Activated CD8-positive, alpha-beta memory T cell treated with anti-CD3 and anti-CD28 coated beads for 24 hours (primary cell): Measurements from ENCODE around the gene HEG1.
"Not testable (repeated sequence)": the region's sequence is repeated elsewhere in the genome, so short reads cannot be mapped to it uniquely, and the experiment has no call there.

Experiments used
- DNase-seq: peaks from one replicate; pipeline ENCODE4 v3.0.0-alpha.2; 2020

HEG1 gene

DNA sequence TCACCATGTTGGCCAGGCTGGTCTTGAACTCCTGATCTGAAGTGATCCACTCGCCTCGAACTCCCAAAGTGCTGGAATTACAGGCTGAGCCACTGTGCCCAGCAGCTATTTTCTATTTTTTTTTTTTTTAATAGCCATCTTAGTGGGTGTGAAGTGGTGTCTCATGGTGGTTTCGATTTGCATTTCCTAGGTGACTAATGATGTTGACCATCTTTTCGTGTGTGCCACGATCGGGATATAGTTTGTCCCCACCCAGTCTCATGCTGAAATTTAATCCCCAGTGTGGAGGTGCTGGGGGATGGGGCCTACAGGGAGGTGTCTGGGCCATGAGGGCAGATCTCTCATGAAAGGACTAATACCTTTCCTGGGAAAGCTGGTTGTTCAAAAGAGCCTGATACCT is 79.4 kb downstream of the HEG1 start:
- no peak for DNase-seq

GRCh38 chr3:124974691-124975090 is 81.1 kb downstream of the HEG1 start:
- DNase-seq: no peak

DNA sequence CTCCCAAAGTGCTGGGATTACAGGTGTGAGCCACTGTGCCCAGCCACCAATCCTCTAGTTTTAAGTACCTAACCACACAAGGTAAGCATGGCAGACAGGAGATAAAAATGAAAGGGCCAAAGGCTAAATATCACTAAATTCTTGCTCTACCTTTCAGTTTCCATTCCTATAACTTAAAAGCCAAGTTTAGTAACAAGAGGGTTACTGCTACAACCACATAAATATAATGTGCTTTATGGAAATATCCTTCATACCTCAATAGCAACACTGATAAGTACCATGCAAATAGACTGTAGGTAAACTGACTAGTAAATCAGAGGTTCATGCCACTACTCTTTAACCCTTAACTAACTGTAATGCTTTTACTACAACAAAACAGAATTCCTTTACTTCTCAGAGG is 82.5 kb downstream of the HEG1 start:
- DNase-seq: no peak

DNA sequence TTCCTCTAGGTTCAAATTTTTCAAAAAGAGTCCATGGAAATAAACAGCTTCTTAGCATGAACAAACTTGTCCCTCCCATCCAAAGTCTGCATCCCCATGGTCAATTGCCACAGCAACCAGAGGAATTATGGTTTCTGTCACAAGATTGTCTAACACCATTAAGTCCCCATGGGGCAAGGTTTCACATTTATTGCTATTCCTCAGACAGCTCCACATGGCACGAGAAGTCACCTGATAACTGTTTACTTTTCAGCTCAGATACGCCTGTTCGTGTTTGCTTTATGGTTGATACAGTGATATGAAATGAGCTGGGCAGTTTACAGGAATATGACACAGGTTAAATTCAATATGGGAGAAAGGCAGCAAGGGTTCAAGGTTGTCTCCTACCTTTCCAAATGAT is 83.3 kb downstream of the HEG1 start:
- no peak for DNase-seq

DNA sequence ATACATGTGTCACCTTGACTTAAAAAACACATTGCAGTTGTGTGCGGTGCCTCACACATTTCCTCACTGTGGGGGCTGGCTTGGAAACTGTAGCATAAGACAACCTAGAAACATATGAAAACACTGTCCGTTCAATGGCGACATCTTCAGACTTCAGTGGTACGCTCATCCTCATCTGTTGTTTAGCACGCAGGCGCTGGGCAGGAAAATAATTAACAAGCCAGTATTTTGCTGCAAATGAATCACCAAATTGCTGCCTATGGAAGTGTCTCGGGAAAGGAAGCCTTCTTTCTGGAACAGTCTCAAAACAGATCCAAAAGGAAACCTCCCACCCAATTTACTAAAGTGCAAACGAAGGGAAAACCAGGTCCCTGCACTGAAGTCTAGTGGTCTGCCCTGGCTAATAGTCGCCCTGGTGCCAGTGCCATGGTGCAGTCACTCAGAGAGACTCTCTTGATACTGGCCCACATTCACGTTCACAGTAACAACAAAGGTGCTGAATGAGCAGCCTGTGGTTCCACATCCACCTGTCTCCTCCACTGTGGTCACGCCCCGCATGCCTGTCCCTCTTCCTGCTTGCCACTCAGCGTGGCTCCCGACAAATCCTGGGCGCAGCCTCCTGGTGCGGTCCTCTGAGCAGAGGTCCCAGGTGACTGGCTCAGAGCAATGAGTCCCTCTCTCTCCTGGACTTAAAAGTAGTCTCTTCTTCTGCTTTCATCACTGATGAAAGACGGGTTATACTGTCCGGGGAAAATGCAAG is 85.7 kb downstream of the HEG1 start:
- DNase-seq: no peak

DNA sequence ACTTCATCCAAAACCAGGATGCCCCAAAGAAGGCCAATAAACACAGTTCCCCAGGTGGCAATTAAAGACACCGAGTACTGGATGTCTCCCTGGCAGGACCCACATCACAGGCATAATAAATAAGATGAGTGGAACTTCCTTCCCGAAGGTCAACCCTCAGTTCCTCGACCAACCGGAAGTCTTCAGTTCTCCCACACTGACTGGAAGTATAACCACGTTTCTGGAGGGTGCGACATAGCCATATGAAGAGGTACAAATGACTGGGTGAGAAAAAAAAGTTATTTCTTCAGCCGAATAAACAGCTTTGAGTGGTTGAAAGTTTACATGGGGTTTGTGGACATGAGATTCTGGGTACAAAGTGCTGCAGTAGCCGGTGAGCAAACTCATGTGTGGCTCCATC is 86.6 kb downstream of the HEG1 start:
- no peak for DNase-seq

DNA sequence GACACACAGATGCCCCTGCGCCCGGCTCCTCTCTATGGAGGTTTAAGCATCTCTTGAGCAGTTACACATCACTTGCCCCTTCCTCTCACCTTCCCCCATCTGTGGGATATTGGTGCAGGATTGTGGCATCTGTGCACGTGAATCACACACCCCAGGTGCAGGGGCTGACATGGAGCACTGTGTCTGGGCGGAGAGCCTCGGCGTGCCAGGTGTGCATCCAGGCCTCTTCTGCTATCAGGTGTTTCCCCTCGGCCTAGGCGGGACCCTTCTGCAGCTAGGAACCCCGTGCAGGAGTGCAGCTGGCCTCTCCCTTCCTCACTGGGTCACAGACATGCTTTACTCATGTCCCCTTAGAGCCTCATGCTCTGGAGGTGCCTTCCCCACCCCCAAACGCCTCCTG is 87.8 kb downstream of the HEG1 start:
- DNase-seq: no peak

DNA sequence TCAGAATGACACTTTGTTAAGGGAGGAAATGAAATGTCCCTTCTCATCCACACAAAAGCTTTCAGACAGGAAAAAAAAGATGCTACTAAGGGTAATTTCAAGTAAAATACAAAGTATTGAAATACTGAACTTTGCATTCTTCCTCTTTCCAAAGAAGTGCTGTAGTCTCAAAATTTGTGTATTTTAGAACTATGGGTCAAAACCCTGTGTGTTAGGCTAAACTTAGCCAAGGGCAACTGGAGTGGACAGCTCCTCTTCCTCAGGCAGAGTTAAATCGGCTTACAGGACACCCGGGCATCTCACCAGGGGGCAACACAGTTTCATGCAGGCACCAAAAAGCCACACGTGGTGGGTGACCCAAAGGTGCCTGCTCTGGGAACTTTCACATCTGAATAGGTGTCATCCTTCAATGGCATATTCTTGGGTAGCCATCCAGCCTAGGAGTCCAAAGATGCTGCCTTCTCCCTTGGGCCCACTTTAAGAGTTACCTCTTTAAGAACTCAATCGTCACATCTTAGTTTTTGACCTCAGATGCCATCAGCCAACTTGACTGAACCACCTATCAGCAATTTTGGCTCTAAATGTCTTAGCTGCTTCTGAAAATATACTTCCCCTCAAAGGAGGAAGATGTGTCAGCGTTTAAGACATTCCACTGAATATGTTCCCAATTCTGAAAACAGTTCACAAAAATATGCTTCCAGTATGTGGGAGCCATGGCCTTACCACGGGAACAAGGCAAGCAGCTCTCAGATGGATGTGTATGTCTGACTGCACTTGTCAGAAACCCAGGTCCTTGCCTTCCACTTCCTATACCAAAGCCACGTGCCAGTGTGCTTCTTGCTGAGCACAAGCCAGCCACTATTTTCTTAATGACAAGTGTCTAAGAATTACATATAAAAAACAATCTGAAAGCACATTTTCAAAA is 89.0 kb downstream of the HEG1 start:
- DNase-seq: no peak

DNA sequence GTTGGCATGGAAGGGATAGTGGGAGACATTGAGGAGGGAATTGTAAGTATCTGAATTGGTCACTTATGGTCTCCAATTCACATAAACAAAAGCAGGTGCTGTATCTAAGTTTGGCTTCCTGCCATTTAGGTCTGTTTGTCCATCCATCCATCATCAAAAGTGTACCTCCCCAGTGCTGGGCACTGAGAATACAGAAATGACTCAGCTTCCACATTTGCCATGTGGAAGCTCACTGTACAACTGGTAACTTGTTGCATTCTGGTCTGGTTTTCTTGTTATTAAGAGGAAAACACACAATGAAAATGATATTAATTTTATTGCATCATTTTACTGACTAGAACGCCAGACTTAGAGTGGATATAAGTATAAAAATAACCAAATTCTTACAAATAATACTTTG is 90.4 kb downstream of the HEG1 start:
- no peak for DNase-seq

DNA sequence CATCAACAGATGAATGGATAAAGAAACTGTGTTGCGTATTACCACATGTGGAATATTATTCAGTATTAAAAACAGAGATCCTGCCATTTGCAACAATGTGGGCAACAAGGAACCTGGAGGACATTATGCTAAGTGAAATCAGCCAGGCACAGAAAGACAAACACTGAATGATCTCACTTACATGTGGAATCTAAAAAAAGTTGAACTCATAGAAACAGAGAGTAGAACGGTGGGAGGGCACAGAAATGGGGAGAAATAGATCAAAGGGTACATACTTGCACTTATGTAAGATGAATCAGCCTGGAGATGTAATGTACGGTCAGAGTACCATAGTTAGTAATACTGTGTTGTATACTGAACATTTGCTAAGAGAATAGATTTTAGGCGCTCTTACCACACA is 91.4 kb downstream of the HEG1 start:
- DNase-seq: no peak

GRCh38 chr3:124963755-124964154 is 92.0 kb downstream of the HEG1 start:
- DNase-seq: no peak

DNA sequence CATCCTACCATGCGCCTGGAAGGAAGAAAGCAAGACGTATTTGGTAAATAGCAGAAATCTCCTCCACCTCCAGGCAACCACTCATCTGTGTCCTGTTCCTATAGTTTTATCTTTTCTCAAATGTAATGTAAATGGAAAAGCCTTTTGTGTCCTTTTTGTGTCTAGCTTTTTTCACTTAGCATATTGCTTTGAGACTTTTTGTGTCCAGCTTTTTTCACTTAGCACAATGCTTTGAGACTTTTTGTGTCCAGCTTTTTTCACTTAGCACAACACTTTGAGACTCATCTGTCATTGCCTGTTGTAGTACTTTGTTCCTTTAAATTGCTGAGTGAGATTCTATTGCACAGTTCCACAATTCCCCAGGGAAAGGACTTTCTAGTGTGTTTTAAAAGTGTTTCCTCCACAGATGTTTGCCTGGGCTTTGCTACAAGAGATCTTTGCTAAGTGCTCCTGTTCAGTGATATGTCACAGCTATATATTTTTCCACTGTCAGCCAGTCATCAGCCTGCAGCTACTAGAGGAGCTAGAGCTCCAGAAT is 93.3 kb downstream of the HEG1 start:
- DNase-seq: no peak

DNA sequence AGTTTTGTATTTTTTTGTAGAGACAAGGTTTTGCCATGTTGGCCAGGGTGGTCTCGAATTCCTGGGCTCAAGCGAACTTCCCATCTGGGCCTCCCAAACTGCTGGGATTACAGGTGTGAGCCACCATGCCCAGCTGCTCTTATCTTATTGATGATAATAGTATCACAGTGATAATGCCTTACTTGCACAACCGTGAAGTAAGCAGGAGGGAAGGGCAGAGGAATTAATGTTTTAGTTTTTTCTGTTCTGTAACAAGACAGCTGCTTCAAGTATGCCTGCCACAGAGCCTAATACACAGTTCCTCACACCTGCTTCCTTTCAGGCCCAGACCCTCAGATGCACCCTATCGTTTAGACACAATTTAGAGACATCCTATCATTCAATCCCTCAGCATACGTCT is 95.1 kb downstream of the HEG1 start:
- no peak for DNase-seq

DNA sequence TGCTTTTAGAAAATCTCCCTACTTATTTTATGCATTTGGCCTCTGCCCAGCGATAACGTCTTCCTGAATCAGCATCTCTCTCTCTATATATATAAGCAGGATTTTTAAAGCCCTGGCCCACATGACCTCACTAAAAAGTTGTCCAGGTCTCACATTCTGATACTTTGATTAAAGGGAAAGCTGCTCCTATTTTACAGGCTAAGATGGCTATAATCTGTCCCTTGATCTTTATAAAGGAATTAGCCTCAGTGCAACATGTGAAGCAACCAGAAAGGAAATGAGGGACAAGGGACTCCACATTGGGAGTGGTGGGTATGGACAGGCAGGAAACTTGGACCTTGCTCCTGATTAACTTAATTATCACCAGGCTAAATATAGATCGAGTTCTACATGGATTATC is 95.7 kb downstream of the HEG1 start:
- no peak for DNase-seq

- DNase-seq: not testable (repeated sequence)
Observed at GRCh38 chr3:124957951-124958350, 97.8 kb downstream of the HEG1 start.

- no peak for DNase-seq
Observed at GRCh38 chr3:124952282-124952855, 103.4 kb downstream of the HEG1 start.

GRCh38 chr3:124951511-124952281 is 104.1 kb downstream of the HEG1 start:
- no peak for DNase-seq

GRCh38 chr3:124950026-124950425 is 105.8 kb downstream of the HEG1 start:
- no peak for DNase-seq

- no peak for DNase-seq
Observed at GRCh38 chr3:124942613-124943012, 113.2 kb downstream of the HEG1 start.

DNA sequence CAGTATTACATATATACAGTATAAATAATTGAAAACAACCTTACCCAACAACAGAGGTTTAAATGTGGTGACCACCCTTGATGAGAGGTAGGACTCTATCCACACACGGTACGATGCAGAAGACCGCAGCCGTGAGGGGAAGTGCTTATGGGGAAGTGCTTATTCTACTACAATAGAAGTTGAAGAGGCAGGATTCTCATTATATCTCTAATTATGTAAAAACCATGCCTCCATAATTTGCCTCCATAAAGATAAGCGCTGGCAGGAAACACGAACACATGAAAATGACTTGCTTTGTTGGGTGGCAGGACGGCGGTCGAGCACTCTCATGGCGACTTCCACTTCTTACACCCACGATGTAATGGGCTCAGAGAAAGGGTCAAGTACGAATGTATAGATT is 114.0 kb downstream of the HEG1 start:
- no peak for DNase-seq

- DNase-seq: no peak
Observed at GRCh38 chr3:124939661-124940060, 116.1 kb downstream of the HEG1 start.

DNA sequence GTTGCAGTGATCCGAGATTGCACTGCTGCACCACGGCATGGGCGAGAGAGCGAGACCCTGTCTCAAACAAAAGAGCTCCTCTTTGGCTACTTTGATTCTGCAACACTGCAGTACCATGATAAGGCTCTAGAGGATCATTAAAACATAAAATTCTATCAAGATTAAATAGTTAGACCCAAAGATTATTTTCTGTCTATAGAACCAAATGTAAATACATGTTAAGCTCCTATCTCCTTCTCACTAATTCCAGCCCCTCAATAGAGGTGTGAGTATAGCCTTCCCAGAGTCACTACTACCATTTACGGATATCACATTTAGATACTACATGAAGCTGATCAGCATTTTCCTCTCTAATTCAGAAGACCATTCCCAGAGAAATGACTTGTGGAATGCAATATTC is 116.9 kb downstream of the HEG1 start:
- no peak for DNase-seq

DNA sequence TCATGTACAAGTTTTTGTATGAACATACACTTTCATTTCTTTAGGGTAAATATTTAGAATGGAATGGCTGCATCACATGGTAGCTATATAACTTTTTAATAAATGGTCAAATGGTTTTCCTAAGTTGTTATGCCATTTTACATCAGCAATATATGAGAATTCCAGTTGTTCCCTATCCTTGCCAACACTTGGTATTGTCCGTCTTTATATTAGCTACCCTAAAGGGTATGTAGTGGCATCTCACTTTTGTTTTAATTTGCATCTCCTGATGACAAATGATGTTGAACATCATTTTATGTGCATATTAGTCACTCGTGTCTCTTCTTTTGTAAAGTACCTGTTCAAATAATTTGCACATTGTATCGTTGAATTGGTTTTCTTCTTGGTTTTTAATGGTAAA is 118.7 kb downstream of the HEG1 start:
- DNase-seq: no peak
